Amniotic stem cell (primary cell): Measurements from ENCODE around the gene GSG1L.
"Not testable (repeated sequence)": the region's sequence is repeated elsewhere in the genome, so short reads cannot be mapped to it uniquely, and the experiment has no call there.

Experiments
- DNase-seq: peaks from one replicate; lab custom pipeline; 2025; lab: John Stamatoyannopoulos, UW

GSG1L gene

DNA sequence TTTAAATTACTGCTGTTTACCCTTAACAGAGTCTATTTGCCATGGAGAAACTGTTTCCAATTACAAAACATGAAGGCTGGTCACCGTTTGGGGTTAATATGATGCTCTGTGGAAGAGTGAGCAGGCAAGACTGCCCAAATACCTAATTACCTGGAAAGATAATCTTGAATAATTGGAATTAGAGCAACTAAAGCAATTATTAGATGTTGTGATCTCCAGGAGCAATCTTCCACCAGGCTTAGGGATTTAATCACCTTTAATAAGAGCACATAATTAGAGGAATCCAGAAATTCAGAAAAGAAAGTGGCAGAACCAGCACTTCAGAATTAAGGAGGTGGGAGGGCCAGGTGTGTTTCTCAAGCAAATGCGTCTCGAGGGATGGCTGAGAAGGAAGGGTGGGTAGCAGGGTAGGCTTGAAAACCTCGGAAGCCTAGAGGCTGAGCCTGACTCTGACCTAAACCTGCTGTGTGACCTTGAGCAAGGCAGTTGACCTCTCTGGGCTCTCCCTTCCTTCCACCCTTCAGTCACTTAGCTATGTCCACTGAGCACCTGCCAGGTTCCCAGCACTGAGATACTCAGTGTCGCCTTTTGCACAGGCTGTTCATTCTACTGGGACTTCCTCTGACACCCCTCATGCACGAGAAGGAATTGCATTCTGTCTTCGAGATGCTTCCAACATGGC is 113.2 kb downstream of the GSG1L start:
- DNase-seq = no peak

DNA sequence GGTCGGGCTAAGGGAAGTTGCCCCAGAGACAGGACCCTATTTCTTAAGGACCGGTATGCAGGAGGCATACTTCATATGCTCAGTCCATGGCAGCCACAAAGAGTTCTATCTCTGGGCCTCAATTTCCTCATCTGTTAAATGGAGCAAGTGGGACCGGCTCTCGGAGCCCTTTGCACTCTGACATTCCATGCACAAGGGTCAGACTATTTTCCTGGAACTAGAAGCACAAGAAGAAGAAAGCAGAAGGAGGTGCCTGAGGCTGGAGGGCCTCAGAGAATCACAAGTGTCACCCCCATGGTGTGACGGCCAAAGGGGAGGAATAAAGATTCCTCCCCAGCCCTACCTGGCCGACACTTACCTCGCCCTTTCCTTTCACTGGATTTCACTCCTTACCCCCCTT is 115.8 kb downstream of the GSG1L start:
- DNase-seq = no peak

DNA sequence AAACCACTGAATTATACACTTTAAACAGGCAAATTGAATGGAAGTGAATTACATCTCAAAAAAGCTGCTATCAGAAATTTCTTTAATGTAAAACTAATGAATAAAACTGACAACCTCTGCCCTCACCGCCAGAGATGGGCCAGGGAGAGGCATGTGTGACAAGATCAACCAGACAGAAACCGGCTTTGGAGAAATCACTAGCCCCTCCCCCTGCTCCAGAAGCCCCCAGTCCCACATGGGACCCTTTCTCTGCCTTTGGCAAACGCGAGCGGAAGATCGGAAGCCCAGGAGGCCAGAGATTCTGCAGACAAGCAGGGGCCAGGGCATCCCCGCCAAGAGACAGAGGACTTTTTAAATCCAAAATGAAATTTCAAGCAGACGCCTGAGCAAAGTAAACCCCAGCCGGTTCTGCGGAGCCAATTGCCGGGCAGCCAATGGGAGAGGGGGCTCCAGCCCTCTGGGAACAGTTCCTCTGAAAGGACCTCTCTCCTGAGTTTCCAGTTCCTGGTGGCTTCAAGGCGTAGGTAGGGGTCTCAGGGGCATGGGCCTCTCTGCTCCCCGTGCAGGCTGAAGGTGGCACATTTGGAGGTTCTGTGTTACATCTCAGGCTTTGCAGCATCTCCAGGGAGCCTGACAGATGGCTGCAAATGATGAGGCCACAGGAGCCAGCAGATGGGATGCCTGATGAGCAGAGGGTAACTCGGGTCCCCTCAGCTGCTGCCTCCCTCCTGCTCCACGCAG is 118.1 kb downstream of the GSG1L start:
- no peak for DNase-seq

DNA sequence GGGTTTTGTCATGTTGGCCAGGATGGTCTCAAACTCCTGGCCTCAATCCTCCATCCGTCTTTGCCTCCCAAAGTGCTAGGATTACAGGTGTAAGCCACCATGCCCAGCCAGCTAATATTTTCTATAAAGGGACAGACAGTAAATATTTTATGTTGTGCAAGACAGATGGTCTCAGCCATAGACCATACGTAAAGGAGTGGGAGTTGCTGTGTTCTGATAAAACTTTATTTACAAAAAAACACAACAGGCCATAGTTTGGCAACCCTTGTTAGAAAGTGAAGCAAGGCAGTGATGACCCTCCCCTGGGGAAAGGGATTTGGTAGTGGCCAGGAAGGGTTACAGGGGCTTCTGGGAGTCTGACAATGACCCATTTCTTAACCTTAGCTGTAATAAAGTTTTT is 119.7 kb downstream of the GSG1L start:
- DNase-seq = no peak

DNA sequence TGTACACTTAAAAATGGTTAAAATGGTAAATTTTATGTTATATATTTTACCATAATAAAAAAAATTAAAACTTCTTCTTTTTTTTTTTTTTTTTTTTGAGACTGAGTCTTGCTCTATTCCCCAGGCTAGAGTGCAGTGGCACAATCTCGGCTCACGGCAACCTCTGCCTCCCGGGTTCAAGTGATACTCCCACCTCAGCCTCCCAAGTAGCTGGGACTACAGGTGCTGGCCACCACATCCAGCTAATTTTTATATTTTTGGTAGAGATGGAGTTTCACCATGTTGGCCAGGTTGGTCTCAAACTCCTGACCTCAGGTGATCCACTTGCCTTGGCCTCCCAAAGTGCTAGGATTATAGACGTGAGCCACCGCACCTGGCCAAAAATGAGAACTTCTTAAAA is 121.4 kb downstream of the GSG1L start:
- not testable (repeated sequence) for DNase-seq

DNA sequence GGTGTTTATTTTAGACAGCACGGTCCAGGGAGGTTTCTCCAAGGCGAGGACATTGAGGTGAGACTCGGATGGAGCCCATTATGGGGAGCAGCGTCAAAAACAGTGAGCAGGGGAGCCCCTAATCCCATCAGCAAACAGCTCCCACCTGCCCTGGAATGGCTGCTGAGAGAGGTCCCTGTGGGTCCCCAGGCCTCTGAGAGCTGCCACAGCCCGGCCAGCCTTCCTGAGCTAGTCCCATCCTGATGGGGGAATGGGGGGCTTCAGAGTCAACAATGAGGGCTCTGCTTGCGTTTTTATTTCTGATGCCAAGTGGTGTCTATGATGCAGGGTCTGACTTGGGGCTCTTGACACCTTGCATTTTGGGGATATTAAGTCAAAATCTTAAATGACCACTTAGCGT is 128.4 kb downstream of the GSG1L start:
- no peak for DNase-seq

DNA sequence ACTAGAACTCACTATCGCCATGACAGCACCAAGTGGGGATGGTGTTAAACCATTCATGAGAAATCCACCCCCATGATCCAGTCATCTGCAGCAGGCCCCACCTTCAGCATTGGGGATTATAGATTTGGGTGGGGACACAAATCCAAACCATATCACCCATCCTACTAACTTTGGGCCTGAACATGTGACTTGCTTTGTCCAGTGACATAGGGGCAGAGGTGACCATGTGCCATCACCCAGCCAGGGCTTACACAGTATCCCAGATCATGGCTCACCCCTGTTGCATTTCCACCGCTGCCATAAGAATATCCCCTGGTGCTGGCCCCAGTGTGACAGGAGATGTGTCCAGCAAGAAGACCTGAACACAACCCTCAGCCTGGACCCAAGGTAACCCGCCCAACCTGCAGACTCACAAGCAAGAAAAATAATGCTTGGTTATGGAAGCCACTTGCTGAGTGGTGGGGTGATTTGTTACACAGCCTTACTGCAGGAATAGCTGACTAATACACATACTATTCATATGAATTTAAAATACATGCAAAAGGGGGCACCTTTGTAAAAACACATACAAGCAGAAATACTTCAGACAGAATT is 130.9 kb downstream of the GSG1L start:
- DNase-seq = no peak

DNA sequence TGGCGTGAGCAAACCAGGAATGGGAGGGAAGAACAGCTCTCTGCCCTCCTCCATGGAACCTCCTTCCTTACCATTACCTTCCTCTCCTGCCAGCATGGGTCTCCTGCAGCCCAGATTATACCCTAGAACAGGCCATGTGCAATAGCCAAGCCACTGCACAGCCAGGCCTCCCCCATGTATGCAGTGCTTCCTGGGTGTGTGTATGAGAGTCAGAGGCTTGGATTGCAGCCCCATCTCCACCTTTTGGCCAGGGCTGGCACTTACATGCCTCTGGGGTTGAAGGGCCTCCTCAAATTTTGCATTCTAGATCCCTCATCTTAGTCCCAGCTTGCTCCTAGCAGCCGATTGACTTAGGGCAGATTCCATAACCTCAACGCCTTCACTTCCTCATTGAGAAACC is 133.7 kb downstream of the GSG1L start:
- no peak for DNase-seq

DNA sequence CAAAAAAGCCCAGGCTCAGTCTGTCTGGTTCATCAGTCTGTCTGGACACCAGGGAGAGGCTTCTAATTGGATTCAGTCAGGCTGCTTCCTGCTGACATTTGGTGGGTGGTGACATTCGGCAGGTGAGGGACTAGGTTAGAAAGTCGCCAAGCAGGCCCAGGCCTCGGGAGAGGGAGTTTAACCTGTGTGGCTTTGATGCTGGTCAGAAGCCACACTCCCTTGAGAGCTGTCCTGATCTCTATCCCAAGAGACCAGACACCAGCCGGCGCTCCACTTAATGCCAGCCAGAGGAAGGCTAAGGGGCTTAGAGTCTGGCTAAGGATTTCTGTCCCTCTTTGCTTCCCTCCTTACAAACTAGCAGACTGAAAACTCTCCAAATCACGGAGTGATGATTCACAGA is 135.0 kb downstream of the GSG1L start:
- DNase-seq = no peak

DNA sequence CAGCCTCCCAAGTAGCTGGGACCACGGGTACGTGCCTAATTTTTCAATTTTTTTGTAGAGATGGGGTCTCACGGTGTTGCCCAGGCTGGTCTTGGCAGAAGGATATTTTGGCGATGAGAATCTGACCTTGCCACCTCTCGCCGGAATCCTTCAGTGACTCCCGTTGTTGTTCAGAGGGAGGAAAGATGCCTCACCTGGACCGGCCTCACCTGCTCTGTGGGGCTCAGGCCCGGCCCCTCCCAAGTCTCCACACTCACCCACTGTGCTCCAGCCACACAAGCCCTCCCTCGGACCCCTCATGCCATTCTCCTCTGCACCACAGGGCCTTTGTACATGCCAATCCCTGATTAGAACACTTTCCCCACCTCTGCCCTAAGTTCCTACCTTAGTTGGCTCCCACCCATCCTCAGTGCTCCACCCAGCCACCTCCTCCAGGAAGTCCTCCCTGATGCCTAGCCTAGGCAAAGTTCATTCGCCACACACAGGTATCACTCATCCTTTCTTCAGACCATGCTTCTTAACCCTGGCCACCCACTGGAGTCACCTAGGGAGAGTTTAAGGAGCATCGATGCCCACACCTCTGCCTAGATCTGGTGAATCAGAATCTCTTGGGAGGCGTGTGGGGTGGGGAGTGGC is 136.1 kb downstream of the GSG1L start:
- DNase-seq = no peak

DNA sequence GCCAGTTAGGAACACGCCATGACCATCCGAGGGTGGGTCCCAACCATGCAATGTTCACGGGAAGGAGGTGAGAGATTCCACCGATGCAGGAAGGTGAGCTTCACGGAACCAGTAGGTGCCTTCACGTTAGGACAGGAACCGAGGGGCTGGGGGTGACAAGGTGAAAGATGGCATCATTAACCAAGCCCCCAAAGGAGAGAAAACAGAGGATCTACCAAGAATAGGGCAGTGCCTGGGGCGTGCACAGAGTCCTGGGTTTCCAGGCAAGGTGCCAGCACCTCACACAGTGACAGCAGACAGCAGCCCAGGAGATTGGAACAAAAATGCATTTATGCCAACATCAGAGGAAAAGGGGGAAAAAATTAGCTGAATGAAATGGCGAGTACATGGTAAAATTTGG is 137.9 kb downstream of the GSG1L start:
- no peak for DNase-seq

DNA sequence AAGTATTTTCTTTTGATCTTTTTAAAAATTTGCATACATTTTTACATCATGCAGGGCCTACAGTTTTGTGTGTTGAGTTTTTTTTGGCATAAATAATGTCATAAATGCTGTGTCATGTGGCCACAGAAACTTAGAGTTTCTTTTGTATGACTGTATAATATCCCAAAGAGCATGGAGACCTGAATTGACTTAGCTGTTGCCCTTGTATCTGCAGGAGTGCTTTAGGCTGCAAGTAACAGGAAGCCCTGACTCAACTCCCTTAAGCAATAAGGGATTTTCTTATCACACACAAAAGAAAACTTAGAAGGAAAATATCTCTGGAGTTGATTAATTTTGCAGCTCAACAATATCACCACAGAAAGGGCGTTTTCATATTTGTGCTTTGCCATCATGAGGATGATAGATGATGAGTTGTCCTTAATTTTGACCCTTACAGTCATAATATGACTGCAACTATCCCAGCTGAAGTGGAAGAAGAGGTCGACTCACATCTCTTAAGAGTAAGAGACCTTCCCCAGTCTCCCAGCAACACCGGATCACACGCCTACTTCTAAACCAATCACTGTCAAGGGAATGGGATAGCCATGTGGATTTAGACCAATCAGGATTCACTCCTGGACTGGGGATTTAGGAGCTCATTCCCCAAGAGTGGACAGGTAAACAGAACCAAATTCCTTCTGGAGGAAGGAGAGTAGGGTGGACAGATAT is 138.9 kb downstream of the GSG1L start:
- no peak for DNase-seq

DNA sequence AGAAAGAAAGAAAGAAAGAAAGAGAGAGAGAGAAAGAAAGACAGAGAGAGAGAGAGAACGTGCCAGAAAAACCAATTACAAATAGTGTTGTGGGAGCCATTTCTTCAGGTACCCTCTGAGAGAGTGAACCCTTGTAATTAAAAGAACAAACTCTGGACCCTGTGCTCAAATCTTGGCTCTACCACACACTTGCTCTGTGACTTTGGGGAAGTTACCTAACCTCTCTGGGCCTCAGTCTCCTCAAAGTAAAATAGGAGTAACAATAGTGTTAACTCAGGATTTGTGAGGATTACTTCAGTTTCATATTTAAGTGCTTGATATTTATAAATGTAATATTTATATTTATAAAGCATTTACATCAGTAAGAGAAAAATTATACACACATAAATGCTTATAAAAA is 139.8 kb downstream of the GSG1L start:
- no peak for DNase-seq

DNA sequence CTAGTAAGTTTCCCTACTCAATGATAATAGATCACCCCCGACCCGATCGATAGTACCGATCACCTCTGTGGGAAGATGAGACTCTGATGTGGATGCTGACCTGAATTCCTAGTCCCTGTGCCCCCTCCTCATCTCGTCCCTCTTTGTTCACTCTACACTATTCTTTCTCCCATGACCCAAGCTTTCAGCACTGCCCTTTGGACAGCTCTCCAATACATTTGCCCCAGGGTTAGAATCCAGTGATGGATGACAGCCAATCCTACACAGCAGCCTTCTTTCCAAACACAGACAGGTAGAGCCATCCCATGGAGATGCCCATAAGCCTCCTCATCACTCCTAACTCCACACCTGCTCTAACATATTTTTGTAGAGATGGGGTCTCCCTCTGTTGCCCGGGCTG is 141.1 kb downstream of the GSG1L start:
- no peak for DNase-seq

DNA sequence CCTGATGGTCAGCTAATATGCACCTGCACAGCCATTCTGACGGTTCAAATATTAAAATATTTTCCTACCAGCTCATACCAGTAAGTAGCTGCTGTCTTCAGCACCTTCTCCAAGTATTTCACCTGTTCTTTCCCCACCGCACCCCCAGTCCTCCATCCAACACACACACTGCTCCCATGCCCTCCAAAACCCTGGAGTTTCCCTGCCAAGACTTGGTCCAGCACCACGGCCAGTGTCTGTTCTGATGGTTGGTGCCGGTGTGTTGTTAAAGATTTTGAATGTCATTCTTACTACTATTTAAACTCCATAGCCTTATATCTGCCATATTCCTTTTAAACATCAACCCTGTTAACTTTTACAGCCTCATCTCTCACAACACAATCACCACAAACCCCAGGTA is 142.4 kb downstream of the GSG1L start:
- DNase-seq = no peak

DNA sequence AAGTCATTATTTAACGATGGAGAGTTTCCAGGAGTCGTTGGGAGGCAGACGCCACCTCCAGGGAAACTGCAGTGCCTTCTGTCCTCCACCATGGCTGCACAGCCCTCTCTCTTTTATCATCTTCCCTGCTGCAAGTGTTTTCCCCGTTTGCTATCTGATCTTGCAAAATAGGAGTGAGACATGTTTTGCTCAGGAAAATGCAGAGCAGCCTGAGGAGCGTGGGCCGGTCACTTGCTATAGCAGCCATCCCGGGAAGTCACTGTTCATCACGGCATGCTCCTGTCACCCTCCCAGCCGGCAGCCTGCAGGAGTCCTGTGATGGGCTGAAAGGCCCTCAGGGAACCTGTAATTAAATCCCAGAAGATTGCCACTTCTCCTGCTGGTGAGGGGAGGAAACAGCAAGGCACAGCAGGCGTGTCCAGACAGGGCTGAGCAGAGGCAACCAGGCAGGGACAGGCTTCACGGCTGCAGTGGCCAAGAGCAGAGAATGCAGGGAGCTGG is 143.1 kb downstream of the GSG1L start:
- no peak for DNase-seq

DNA sequence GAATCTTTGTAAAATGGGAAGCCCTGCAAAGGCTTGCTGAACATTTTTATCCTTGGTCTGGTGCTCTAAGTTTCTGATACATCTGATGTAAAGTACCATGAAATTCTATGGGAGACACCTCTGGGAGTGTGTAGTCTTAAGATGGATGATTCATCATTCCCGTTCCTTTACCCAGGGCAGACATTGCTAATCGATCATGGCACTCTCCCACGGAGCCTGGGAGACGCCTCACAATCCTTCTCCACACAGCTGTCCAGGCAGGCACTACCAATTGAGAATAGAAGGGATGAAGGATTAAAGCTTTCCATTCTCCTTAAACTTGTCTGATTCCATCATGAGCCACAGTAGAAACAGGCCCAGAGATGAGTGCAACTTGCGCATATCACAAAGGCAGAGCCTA is 144.8 kb downstream of the GSG1L start:
- no peak for DNase-seq

DNA sequence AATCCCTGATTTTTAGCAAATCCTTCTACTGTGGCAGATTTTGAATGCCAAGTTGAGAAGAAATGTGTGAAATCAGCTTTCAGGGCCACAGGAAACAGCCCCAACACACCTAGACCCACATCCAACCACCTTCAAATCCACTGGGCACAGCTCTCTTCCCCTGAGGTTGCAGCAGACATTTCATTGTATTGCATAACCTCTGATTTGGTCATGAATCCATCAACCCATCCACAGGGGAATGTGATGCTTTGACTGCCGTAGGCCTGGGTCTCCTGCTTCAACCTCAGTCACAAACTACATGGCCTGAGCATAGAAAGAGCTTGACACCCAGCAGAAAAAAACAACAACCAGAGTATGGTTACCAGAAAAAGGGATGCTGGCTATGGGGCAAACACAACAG is 145.6 kb downstream of the GSG1L start:
- no peak for DNase-seq

DNA sequence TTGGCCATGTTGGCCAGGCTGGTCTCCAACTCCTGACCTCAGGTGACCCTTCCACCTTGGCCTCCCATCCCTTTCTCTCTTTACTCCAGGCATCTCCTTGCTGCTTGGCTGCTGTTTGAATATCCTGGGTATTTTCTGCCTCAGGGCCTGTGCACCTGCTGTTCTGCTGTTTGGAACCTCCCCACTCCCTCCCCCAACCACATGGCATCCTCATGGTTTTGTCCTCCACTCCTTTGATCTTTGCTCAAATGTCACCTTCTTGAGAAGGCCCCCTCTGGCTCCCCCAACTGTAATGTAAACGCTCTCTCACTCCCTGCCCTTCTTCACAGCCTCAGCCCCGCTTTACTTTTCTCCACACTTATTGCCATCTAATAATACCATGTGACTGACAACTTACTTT is 152.0 kb downstream of the GSG1L start:
- DNase-seq = no peak

DNA sequence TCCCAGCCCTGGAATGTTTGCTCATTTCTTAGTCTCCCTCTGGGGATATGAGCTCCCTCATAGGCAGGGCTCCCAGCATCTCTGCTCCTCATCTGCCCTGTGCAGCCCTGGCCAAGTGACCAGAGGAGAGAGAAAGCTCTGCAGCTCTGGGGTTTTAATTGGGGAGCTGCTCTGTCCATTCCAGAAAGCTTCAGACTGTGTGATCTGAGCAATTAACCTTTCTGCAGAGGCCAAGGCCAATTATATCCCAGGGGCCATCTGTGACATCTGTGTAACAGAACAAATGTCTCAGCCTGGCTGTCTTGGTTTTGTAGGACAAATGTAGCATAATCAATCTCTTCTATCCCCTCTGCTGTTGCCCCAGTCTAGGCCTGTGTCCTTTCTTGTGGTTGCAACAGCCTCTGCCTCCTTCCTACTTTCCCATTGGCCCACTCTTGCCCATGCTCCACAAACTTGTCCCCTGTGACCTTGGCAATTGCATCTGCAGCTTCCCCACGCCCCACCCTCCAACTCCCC is 156.0 kb downstream of the GSG1L start:
- no peak for DNase-seq

DNA sequence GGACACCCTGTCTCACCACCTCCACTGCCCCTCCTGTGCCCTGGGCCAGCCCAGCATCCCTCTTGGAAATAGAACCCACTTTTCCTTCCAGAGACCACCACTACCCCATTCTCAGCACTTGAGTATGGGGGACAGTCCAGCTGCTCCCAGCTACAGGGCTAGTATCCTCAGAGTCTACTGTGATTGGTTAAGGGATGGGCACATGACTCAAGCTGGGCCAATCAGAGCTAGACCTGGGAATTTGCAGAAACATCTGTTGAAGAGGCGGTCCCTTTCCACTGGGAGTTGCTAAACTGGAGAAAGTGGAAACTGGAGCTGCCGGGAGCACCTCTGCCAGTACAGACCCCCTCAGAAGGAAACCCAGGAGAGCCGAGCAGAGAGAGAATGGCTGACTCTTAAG is 156.6 kb downstream of the GSG1L start:
- DNase-seq = no peak

DNA sequence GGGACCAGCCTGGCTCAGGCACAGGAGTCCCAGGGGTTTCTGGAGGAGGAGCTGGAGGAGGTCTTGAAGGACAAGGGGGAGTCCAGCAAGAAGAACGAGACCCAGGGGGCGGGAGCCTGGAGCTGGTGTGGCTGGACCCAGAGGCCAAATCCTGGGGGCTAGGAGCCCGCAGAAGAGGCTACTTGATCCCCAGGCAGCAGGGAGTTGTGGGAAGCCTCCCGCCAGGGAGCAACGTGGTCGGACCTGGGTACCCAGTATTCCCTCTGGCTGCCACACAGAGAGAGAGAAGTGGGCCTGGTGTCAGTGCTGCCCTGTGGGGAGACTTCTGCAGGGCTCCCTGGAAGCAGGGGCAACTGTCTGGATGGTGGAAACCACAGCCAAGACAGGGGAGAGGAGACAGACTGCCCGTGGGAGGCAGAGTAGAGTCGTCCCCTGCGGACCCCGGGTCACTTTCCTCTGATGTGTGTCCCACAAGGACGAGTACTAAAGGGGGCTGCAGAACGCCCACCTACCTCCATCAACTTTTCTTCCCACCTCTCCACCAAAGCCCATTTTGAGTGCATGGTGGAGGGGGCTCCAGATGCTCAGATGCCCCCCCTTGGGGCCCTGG is 160.4 kb downstream of the GSG1L start:
- no peak for DNase-seq
